ENCODE measurements around the gene FBLIM1.

- TF ChIP-seq, protein P1, sequence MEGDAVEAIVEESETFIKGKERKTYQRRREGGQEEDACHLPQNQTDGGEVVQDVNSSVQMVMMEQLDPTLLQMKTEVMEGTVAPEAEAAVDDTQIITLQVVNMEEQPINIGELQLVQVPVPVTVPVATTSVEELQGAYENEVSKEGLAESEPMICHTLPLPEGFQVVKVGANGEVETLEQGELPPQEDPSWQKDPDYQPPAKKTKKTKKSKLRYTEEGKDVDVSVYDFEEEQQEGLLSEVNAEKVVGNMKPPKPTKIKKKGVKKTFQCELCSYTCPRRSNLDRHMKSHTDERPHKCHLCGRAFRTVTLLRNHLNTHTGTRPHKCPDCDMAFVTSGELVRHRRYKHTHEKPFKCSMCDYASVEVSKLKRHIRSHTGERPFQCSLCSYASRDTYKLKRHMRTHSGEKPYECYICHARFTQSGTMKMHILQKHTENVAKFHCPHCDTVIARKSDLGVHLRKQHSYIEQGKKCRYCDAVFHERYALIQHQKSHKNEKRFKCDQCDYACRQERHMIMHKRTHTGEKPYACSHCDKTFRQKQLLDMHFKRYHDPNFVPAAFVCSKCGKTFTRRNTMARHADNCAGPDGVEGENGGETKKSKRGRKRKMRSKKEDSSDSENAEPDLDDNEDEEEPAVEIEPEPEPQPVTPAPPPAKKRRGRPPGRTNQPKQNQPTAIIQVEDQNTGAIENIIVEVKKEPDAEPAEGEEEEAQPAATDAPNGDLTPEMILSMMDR (IDR thresholded peaks at IDR 0.05) = no peak
- TF ChIP-seq POLR2AphosphoS5 (IDR thresholded peaks at IDR 0.05) (peak in 1 of 3 donors; percentile 13), POLR2A (IDR thresholded peaks at IDR 0.05) (no peak)
Observed at GRCh38 chr1:15723631-15724246, 34.9 kb upstream of the FBLIM1 start.
